GM18858 (cell line): ENCODE measurements around the gene BEND5.

Experiments
- ATAC-seq: cut with Tn5 transposase; IDR thresholded peaks from one replicate; pipeline ENCODE4 v1.9.1; 2021; ENCODE audit not compliant: unreplicated experiment

The BEND5 gene

DNA sequence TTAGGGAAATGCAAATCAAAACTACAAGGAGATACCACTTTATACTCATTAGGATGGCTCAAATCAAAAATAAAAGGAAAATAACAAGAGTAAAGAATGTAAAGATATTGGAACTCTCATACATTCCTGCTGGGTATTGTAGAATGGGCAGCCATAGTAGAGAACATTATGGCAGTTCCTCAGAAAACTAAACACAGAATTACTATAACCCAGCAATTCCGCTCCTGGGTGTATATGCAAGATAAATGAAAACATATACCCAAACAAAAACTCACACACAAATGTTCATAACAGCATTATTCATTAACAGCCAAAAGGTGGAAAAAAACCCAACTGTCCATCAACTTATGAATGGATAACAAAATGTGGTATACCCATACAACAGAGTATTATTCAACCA, 11.4 kb downstream of the BEND5 start:
- no peak for ATAC-seq

- ATAC-seq = no peak
Measured at GRCh38 chr1:48761986-48762385, 14.7 kb downstream of the BEND5 start.

DNA sequence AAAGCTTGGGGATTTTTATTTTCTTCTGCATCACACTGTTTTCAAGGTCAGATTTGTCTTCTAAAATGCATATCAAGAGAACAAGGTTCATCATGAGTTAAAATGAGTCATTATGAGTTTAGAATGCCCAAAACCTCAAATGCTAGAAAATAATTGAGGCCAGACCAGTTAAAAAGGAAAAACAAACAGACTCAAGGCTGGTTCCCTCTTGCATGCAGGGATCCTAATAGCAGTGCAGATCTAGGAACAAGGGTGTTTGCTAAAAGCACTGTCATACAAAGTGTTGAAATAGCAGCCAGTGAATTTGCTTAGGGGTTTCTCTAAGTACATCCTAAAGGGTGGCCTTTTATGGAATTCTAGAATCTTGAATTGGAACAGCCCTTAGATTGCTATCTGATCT, 15.3 kb downstream of the BEND5 start:
- no peak for ATAC-seq

DNA sequence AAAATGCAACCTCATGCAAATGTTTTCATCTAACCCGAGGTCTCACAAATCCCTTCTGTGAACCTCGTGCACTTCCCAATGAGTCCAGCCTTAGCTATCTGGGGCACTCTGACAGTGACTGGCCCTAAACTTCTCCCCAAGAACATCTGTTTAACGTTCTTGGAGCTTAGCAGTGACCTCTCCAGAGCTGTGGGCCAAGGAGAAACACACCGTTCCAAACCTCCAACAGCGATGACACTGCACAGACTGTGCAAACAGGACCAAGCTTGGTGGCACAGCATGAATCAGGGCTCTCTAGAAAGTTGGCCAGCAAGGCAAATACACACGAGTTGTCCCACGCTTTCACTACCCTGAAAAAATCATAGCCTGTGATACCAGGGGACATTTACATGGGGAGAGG, 15.8 kb downstream of the BEND5 start:
- no peak for ATAC-seq

GRCh38 chr1:48758976-48759375, 17.7 kb downstream of the BEND5 start:
- ATAC-seq = no peak

DNA sequence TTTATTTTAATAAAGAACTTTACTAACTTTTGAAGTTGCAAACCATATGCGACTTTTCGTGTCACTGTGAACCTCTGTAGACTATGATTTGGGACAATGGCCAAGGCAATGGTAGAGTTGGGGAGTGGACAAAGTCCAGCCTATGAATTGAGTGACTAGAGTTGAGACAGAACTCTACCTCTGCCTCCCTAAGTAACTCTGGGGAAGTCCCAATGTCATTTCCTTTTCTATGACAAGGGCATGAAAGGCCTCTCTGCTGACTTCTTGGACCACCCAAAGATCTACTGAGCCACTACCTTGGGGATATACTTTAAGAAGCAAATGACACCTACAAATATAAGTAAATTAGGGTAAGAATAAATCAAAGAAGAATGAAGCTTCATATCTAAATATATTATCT, 19.3 kb downstream of the BEND5 start:
- no peak for ATAC-seq

DNA sequence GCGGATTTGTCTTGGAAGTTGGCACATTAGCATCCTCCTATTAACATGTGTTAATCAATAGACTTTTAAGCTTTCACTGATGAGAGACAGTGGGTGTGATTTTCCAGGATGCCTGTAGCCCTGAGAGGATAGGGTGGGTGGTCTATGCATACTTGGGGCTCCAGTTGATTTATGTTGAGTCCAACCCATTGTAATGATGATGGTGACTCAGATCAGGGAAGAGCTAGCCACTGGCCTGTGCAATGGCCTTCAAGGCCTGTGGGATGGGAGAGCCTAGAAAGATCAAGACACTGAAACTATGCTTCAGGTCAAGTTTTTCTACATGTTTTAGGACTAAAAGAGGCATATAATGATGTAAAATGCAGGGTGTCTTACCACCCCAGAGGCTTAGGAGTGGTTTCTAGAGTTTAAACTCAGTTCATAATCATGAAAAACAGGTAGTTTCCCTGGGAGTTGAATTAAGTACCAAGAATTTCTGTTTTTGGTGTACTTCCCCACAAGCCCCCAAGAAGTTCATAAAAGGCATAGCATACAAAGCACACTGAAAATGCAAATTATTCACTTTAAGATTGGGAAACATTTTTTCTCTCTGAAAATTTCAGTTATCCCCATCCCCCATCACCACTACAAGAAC, 19.9 kb downstream of the BEND5 start:
- ATAC-seq = no peak

GRCh38 chr1:48753293-48753692, 23.4 kb downstream of the BEND5 start:
- no peak for ATAC-seq

DNA sequence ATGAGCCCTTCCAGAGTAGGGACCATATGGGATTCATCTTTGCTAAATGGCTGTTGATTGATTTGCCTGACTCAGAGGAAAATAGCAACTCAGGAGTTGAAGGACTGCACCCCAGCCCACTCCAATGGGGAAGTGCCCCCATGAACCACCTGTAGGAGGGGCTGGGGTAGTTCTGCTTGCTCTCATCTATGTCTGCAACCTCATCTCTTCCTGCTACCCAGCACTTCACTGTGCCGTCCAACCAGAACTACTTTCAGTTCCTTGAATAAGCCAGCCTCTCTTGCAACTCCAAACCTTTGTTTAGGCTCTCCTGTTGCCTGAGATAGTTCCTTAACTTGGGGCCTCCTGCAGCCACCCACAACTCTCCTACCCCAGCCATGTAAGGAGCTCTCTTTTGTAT, 26.6 kb downstream of the BEND5 start:
- ATAC-seq = peak; percentile 86

GRCh38 chr1:48749068-48749467, 27.6 kb downstream of the BEND5 start:
- no peak for ATAC-seq

DNA sequence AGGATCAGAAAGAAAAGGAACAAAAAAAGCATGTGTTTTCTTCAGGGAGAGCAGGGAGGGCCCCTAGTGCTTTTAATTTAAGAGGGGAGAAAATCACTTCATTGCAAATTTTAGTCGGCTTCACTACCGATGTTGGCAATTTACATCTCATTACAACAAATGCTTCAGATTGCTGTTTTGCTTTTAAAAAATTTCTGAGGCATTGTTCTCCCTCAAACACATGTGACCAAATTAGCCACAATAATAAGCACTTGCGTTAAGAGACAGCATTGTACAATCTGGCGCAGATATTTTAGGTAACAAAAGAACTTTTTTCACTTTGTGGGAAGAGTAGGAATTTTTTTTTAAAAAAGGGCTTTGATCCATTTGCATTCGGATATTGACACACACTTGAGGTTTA, 29.8 kb downstream of the BEND5 start:
- ATAC-seq = no peak

- no peak for ATAC-seq
Measured at GRCh38 chr1:48744032-48744431, 32.7 kb downstream of the BEND5 start.

DNA sequence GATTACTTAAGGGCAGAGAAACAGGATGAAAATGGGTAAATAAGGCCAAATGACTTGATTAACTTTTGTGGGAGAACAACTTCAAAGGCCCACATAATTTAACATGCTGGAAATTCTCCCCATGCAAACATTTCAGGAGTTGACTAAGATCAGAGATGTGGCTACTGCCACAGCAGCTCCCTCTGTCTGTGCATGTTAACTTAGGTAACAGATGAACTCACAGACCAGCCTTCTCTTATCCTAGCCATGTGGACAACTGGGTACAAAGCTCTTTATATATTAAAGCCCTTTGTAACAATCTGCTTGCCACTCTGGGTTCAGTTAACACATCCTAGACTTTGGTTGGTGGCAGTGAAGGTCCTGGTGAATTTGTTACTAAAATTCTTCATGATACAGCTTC, 33.2 kb downstream of the BEND5 start:
- ATAC-seq = no peak

DNA sequence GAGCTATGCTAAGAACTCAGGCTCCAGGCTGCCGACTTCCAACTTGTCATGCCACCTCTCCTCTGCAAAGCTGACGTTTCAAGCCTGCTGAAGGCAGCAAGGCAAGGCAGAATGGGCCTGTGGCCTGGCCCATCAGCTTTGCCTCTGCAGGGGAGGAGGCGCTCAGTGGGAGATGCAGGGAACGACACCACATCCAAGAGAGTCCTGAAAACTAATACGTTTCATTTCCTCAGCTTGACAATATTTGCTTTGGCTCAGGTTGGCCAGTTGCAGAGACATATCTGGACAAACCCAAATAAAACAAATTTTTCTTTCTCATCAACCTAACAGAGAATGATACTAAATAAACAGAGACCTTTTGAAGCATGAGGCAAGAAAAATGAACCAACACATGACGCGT, 35.3 kb downstream of the BEND5 start:
- ATAC-seq = no peak

DNA sequence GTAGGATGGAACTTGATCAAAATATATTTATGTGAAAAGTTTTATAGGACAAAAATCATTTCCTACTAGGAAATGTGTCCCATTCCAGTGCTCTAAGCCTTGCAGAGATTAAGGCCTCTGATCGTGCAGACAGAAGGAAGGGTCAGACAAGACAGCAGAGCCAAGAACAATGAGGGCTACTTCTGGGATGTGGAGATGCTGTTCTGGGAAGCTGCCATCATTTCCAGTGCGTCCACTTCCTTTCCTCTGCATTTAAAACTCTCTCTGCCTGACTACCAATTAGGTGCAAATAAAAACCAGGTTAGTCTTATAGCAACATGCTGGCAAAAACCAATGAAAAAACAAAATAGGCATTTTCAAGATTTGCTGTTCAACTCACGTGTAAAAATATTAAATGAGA, 36.1 kb downstream of the BEND5 start:
- ATAC-seq = no peak

GRCh38 chr1:48739091-48739490, 37.6 kb downstream of the BEND5 start:
- ATAC-seq = no peak

DNA sequence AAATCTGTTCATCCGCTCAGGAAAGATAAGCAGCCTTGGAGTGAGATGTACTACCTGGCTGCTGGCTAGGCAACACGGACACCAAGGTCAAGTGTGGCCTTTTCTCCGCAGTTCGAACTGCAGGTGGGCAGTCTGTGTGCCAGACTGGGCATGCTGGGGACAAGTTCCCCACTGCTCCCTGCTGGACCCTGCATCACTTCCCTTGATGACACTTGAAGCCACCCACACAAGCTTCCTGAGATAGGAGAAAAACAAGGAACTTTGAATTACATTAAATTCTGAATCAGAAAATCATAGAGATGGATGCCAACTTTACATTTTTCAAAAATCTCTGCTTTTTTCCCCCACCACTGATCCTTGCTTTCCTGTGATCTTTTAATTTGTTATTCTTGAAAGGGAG, 38.3 kb downstream of the BEND5 start:
- ATAC-seq = no peak

DNA sequence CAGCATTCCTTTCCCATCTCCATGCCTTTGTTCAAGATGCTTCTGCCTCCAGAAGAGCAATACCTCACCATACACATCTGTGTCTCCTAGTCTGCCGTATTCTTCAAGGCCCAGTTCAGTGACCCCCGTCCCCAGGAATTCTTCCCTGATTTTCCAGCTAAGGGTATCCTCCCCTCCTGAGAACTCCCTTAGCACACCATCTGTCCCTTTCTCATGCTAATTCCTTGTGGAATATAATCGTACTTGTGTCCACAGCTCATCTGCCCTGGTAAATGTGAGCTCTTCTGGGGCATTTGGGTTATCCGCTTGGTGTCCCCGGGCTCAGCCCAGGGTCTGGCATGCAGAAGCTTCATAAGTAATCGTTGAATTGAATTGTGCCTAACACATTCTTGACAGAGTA, 40.9 kb downstream of the BEND5 start:
- ATAC-seq = no peak

- ATAC-seq = peak; percentile 58
Measured at GRCh38 chr1:48730164-48730910, 46.4 kb downstream of the BEND5 start.

GRCh38 chr1:48728584-48728983, 48.1 kb downstream of the BEND5 start:
- no peak for ATAC-seq

GRCh38 chr1:48726557-48727215, 50.0 kb downstream of the BEND5 start:
- no peak for ATAC-seq

DNA sequence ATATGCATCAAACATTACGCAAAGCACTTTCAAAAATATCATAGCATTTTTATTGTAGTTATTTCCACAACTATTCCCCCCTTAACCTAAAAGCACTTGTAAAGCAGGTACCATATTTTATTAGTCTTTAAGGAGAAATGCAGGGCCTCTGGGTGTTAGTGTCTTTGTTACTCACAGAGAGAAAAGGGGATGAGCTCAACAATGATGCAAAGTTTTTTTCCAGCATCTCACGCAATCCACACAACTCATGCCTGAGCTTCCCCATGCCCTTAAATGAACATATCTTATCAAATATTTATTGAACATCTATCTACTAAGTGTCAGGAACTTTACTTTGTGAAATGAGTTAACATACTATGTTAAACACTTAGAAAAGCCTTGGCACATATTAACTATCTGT, 50.6 kb downstream of the BEND5 start:
- ATAC-seq = no peak
